Stimulated activated CD4-positive, alpha-beta T cell treated with anti-CD3 and anti-CD28 coated beads, TNF-alpha, amount 100 ng/mL, for 24 hours (primary cell): ENCODE results near the gene ZNF487.
"Not testable (repeated sequence)": the region's sequence is repeated elsewhere in the genome, so short reads cannot be mapped to it uniquely, and the experiment has no call there.

Source experiments
- DNase-seq, 3 experiments: peaks; one replicate each; pipeline ENCODE4 v3.0.0-alpha.2; 2020; ENCODE audit warnings: low read depth in 3 of 3

Gene ZNF487

DNA sequence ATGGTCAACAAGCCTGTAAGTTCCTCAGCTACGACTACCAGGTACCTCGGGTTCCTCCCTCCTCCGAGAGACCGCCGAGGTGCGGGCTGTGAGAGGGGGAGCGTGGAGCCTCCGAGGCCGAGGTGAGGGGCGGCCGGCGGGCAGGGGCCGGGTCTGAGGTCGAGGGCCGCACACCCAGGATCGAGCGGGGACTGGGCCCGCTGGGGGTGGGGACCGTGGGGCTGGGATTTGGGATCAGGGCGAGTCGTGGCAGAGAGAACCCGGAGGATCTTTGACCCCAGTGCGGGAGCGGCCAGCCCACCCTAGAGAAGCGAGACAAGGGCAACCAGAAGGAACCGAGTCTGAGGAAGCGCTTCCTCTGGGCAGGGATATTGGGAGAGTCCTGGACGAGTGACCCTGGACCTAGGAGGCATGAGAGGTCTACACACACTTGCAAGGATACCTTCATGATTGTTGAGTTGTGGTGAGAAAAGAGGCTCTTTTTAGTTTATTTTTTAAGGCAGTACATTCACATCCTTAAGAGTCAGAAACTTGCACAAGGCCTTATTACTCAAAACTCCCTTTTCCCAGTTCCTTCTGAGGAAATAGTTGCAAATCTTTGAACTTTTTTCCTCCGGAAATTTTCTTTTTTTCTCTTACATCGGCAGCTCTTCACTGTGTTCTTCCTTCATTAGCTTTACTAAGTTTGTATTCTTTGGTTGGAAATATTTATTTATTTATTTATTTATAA, 395 bp downstream of the ZNF487 start:
- no peak for DNase-seq

DNA sequence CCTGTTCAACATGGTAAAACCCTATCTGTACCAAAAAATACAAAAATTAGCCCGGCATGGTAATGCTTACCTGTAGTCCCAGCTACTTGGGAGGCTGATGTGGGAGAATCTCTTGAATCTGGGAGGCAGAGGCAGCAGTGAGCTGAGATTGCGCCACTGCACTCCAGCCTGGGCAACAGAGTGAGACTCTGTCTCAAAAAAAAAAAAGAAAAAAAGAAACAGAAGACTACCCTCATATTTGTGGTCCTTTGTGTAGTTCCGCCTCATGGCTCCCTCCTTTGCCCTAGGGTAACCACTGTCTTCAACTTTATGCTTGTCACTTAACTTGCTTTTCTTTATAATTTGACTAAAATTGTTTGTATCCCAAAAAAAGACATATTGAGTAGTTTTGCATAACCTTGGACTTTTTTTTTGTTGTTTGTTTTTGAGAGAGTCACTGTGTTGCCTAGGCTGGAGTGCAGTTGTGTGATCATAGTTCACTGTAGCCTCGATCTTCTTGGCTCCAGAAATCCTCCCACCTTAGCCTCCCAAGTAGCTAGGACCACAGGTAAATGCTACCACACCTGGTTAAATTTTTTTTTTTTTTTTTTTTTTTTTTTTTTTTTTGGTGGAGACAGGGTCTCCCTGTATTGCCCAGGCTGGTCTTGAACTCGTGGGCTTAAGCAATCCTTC, 3.7 kb downstream of the ZNF487 start:
- DNase-seq = no peak

DNA sequence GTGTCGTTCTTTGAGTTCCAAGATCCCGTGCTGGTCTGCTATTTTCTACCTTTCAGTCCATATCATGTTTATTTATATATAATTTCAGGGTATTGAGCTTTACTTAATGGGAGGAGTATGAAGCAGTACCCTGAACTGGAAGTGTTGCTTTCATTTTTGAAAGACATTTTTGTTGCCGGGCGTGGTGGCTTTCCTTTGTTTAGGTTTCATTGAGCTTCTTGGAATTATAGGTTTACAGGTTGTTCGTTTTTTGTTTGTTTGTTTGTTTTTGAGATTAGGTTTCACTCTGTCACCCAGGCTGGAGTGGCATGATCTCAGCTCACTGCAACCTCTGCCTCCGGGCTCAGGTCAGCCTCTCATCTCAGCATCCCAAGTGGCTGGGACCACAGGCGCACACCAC, 7.4 kb downstream of the ZNF487 start:
- no peak for DNase-seq

DNA sequence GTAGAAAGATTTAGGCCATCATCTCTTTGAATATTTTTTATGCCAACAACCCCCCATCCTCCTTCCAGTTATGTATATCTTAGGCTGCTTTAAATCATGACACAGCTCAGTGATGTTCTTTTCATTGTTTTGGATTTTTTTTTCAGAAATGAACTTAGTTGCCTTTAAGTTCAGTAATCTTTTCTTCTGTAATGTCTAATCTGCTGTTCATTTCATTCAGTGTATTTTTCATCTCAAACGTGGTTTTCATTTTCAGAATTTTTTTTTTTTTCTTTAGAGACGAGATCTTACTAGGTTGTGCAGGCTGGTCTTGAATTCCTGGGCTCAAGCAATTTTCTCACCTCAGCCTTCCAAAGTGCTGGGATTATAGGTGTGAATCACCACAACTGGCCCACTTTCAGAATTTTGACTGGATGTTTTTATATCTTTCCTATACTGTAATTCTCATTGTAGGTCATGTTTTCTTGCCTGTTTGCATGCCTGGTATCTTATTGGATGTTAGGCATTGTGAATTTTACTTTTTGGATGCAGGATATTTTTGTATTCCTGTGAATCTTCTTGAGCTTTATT, 8.1 kb downstream of the ZNF487 start:
- DNase-seq = no peak

GRCh38 chr10:43446219-43447017, 9.5 kb downstream of the ZNF487 start:
- DNase-seq = not testable (repeated sequence)

- no peak for DNase-seq
Measured at GRCh38 chr10:43448742-43449141, 11.8 kb downstream of the ZNF487 start.

DNA sequence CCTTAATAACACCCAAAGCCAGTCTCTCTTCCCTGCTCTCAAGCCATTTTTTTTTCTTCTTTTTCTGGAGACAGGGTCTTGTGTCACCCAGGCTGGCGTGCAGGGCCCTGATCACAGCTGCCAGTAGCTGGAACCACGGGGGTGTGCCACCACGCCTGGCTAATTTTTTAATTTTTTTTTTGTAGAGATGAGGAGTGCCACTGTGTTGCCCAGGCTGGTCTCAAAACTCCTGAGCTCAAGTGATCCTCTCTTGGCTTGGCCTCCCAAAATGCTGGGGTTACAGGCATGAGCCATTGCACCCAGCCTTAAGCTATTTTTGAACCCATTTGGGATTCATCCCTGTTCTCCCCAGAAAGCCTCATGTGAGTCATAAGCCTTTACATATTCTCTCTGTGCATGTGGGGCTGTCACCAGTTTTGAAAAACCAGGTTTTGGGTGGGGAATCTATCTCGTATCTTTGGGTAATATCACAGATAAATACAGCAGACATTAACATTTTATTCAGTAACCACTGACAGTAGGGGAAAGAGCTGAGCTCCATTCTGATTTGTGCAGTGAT, 15.5 kb downstream of the ZNF487 start:
- no peak for DNase-seq

- DNase-seq = no peak
Measured at GRCh38 chr10:43453266-43453831, 16.4 kb downstream of the ZNF487 start.

DNA sequence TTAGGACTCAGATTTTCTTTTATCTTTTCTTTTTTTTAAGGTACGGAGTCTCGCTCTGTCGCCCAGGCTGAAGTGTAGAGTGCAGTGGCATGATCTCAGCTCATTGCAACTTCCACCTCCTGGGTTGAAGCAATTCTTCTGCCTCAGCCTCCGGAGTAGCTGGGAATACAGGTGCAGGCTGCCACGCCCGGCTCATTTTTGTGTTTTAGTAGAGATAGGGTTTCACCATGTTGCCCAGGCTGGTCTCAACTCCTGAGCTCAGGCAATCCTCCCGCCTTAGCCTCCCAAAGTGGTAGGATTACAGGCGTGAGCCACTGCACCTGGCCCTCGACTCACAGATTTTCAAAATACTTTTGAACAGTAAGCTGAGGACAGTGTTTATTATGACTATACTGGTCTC, 17.1 kb downstream of the ZNF487 start:
- DNase-seq = not testable (repeated sequence)

DNA sequence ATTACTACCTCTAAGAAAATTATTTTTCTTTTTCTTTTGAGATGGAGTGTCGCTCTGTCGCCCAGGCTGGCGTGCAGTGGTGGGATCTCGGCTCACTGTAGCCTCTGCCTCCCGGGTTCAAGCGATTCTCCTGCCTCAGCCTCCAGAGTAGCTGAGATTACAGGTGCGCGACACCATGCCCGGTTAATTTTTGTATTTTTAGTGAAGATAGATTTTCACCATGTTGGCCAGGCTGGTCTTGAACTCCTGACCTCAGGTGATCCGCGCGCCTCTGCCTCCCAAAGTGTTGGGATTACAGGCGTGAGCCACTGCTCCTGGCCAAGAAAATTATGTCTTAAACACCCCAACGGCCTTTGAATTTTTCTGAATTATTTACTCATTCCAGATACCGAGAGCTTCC, 19.6 kb downstream of the ZNF487 start:
- not testable (repeated sequence) for DNase-seq

GRCh38 chr10:43458227-43458626, 21.3 kb downstream of the ZNF487 start:
- no peak for DNase-seq

GRCh38 chr10:43461950-43462349, 25.0 kb downstream of the ZNF487 start:
- DNase-seq = no peak

- DNase-seq = not testable (repeated sequence)
Measured at GRCh38 chr10:43465086-43465735, 28.3 kb downstream of the ZNF487 start.

DNA sequence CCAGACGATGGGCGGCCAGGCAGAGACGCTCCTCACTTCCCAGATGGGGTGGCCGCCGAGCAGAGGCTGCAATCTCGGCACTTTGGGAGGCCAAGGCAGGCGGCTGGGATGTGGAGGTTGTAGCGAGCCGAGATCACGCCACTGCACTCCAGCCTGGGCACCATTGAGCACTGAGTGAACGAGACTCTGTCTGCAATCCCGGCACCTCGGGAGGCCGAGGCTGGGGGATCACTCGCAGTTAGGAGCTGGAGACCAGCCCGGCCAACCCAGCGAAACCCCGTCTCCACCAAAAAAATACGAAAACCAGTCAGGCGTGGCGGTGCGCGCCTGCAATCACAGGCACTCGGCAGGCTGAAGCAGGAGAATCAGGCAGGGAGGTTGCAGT, 28.8 kb downstream of the ZNF487 start:
- DNase-seq = not testable (repeated sequence)

DNA sequence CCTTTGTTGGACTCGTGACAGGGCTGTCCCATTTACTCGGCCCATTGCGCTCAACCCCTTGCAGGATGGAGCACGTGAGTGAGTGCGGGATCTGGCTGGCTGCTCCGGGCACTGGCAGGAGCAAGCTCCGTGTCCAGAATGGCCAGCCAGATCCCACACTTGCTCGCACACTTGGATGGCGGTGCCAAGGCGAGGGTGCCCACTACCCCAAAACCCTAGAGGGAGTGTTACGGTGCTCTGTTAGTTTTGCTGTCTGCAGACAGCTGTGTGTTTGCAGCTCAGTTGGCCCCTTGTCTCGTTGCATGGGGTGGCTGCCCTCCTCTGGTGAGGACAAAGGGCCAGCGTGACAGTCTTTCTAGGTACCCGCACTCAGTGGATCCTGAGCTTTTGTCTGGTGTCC, 34.2 kb downstream of the ZNF487 start:
- no peak for DNase-seq

GRCh38 chr10:43471935-43472720, 35.2 kb downstream of the ZNF487 start:
- no peak for DNase-seq

DNA sequence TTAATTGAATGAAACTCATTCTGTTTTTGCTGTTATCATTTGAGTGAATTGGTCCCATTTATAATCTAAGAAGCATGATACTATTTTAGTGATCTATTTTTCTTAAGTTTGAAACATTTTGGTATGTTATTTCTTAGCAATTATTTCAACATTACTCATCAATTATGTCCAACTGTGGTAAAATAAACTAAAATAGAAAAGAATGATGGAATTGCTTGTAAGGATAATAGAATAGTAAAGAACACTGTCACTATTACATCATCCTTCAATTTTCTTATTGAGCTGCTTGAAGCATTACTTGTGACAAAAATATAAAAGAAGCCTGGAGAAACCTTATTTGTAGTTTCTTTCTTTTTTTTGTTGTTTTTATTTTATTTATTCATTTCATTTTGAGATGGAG, 42.4 kb downstream of the ZNF487 start:
- no peak for DNase-seq

GRCh38 chr10:43482319-43483078, 45.6 kb downstream of the ZNF487 start:
- DNase-seq = no peak

DNA sequence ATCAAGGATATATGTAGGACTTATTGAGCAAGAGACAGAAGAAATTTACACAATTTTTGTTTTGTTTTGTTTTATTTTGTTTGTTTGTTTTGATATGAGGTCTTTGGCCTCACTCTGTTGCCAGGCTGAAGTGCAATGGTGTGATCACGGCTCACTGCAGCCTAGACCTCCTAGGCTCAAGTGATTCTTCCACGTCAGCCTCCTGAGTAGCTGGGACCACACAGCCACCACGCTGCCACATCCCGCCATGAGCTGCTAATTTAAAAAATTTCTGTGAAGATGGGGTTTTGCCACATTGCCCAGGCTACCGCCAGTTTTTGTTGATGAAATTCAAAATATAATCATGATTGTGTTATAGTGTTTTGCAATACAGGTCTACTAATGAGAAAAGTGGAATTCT, 54.9 kb downstream of the ZNF487 start:
- DNase-seq = no peak

- no peak for DNase-seq
Measured at GRCh38 chr10:43502931-43503330, 66.0 kb downstream of the ZNF487 start.
